Neural cell (in vitro differentiated cells): Measurements from ENCODE around the gene APBA2. TPM values are rescaled to one million over a fixed set of nuclear protein-coding genes. Genes with fewer than 3 reads are reported as not detected.

ENCODE experiments used
- H2AFZ ChIP-seq: fragments of 200-600, 300-800 bp; sonication (generic), shearing (Covaris generic); 2 replicates; pipeline ENCODE4 v1.6.0; 2014; ENCODE audit warnings: low read depth, mild to moderate bottlenecking, antibody characterized with exemption, low read length, moderate library complexity
- H3F3A ChIP-seq: fragments of 200-600 bp; shearing (Covaris generic); 2 replicates; pipeline ENCODE4 v1.6.1; 2016; ENCODE audit warnings: mild to moderate bottlenecking, moderate library complexity, mixed read lengths, antibody characterized with exemption, low read length; ENCODE audit not compliant: insufficient read depth, poor library complexity, severe bottlenecking
- H3K27ac ChIP-seq: fragments of 200-600, 300-800 bp; sonication (generic), shearing (Covaris generic); 2 replicates; pipeline ENCODE4 v1.5.1; 2014; ENCODE audit warnings: mild to moderate bottlenecking, low read length, moderate library complexity
- H3K27me3 ChIP-seq: fragments of 300-800, 200-600 bp; sonication (generic), shearing (Covaris generic); 2 replicates; pipeline ENCODE4 v1.6.0; 2014; ENCODE audit warnings: mild to moderate bottlenecking, low read depth, low read length, moderate library complexity; ENCODE audit not compliant: insufficient read depth
- H3K36me3 ChIP-seq: fragments of 300-800, 200-600 bp; sonication (generic), shearing (Covaris generic); 2 replicates; pipeline ENCODE4 v1.5.1; 2014; ENCODE audit warnings: mild to moderate bottlenecking, antibody characterized with exemption, low read length, moderate library complexity; ENCODE audit not compliant: insufficient read depth
- H3K4me2 ChIP-seq: fragments of 300-800, 200-600 bp; sonication (generic), shearing (Covaris generic); 2 replicates; pipeline ENCODE4 v1.6.0; 2014; ENCODE audit warnings: mild to moderate bottlenecking, low read length
- H3K4me3 ChIP-seq: fragments of 300-800, 200-600 bp; sonication (generic), shearing (Covaris generic); 2 replicates; pipeline ENCODE4 v1.5.1; 2014; ENCODE audit warnings: mild to moderate bottlenecking, low read length, moderate library complexity
- H3K79me2 ChIP-seq: fragments of 200-600 bp; shearing (Covaris generic); replicated peaks from 2 replicates; pipeline ENCODE4 v1.6.0; 2014; ENCODE audit warnings: mild to moderate bottlenecking, low read length, moderate library complexity; ENCODE audit not compliant: insufficient read depth
- H3K9ac ChIP-seq: fragments of 300-800, 200-600 bp; sonication (generic), shearing (Covaris generic); 2 replicates; pipeline ENCODE4 v1.6.1; 2016; ENCODE audit warnings: mild to moderate bottlenecking, low read length, mixed read lengths
- H3K9me2 ChIP-seq: fragments of 200-600 bp; shearing (Covaris generic); 2 replicates; pipeline ENCODE4 v1.6.1; 2016; ENCODE audit warnings: mild to moderate bottlenecking, low read length, mixed read lengths; ENCODE audit not compliant: insufficient read depth
- H3K9me3 ChIP-seq: fragments of 200-600, 300-800 bp; sonication (generic), shearing (Covaris generic); 2 replicates; pipeline ENCODE4 v1.6.1; 2016; ENCODE audit warnings: mild to moderate bottlenecking, mixed run types, low read length, moderate library complexity, mixed read lengths
- H4K20me1 ChIP-seq: fragments of 200-600 bp; shearing (Covaris generic); 2 replicates; pipeline ENCODE4 v1.6.1; 2016; ENCODE audit warnings: mild to moderate bottlenecking, mixed run types; ENCODE audit not compliant: insufficient read depth
- EP300 ChIP-seq: fragments of 450-650 bp; conservative IDR thresholded peaks from 2 replicates; pipeline ENCODE4 v1.6.1; 2014; ENCODE audit warnings: antibody characterized with exemption, mild to moderate bottlenecking, moderate library complexity; ENCODE audit not compliant: poor library complexity, severe bottlenecking
- EZH2 ChIP-seq: fragments of 200-600, 300-800 bp; shearing (Covaris generic), sonication (generic); IDR thresholded peaks from 2 replicates; pipeline ENCODE4 v1.6.1; 2014; ENCODE audit warnings: antibody characterized with exemption, low read length, borderline replicate concordance, mild to moderate bottlenecking; ENCODE audit not compliant: insufficient read depth, poor library complexity, severe bottlenecking
- MXI1 ChIP-seq: fragments of 450-650 bp; conservative IDR thresholded peaks from 2 replicates; pipeline ENCODE4 v1.6.1; 2014; ENCODE audit warnings: antibody characterized with exemption, mild to moderate bottlenecking; ENCODE audit not compliant: poor library complexity, severe bottlenecking
- POLR2AphosphoS5 ChIP-seq: IDR thresholded peaks from 2 replicates; pipeline ENCODE4 v1.6.1; 2012
- RAD21 ChIP-seq: fragments of 450-650 bp; conservative IDR thresholded peaks from 2 replicates; pipeline ENCODE4 v1.6.1; 2014; ENCODE audit warnings: antibody characterized with exemption, mild to moderate bottlenecking, moderate library complexity
- SMC3 ChIP-seq: fragments of 450-650 bp; conservative IDR thresholded peaks from 2 replicates; pipeline ENCODE4 v1.6.1; 2014; ENCODE audit warnings: antibody characterized with exemption, mild to moderate bottlenecking, moderate library complexity; ENCODE audit not compliant: poor library complexity
- TAF1 ChIP-seq: IDR thresholded peaks from 2 replicates; pipeline ENCODE4 v1.6.1; 2012; ENCODE audit warnings: low read depth
- polyA plus RNA-seq: library from polyadenylated mRNA; depleted of rRNA; stranded (reverse); fragments of >200 nt; gene quantifications from 2 replicates; pipeline ENCODE4 v1.2.3, GENCODE V29; 2014
- TF ChIP-seq, protein P1 (sequence below): fragments of 450-650 bp; IDR thresholded peaks from 2 replicates; pipeline ENCODE4 v1.5.1; 2014; ENCODE audit warnings: antibody characterized with exemption, mild to moderate bottlenecking, moderate library complexity; ENCODE audit not compliant: poor library complexity, severe bottlenecking
- TF ChIP-seq, protein P2 (sequence below): IDR thresholded peaks from 2 replicates; pipeline ENCODE4 v1.6.1; 2012; ENCODE audit warnings: borderline replicate concordance

Gene APBA2
- polyA plus RNA-seq, 1 donor from 2014 or later: 134 TPM

DNA sequence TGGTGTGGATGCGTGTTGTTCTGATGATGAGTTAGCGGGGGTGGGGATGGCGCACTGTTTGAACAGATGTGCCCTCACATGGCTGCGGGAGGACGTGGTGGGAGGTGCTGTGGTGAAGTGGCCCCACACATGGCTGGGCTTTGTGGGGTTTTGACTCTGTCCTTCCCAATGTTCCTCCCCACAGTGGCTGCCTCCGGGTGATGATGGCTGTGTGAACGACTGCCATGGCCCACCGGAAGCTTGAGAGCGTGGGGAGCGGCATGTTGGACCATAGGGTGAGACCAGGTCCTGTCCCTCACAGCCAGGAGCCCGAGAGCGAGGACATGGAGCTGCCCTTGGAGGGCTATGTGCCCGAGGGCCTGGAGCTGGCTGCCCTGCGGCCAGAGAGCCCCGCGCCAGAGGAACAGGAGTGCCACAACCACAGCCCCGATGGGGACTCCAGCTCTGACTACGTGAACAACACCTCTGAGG, 167.9 kb downstream of the APBA2 start:
- H3K79me2 ChIP-seq: no peaks in the 10 kb centered on the region
- no peak overlapping the region for H2AFZ ChIP-seq
- no peaks in the 10 kb centered on the region for H3K9me3 ChIP-seq
- TF ChIP-seq POLR2AphosphoS5 (no peak), TAF1 (no peak), MXI1 (no peak), EP300 (no peak), SMC3 (no peak), RAD21 (no peak), EZH2 (no peak)
- TF ChIP-seq, protein P1, sequence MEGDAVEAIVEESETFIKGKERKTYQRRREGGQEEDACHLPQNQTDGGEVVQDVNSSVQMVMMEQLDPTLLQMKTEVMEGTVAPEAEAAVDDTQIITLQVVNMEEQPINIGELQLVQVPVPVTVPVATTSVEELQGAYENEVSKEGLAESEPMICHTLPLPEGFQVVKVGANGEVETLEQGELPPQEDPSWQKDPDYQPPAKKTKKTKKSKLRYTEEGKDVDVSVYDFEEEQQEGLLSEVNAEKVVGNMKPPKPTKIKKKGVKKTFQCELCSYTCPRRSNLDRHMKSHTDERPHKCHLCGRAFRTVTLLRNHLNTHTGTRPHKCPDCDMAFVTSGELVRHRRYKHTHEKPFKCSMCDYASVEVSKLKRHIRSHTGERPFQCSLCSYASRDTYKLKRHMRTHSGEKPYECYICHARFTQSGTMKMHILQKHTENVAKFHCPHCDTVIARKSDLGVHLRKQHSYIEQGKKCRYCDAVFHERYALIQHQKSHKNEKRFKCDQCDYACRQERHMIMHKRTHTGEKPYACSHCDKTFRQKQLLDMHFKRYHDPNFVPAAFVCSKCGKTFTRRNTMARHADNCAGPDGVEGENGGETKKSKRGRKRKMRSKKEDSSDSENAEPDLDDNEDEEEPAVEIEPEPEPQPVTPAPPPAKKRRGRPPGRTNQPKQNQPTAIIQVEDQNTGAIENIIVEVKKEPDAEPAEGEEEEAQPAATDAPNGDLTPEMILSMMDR: no peak
- TF ChIP-seq, protein P2, sequence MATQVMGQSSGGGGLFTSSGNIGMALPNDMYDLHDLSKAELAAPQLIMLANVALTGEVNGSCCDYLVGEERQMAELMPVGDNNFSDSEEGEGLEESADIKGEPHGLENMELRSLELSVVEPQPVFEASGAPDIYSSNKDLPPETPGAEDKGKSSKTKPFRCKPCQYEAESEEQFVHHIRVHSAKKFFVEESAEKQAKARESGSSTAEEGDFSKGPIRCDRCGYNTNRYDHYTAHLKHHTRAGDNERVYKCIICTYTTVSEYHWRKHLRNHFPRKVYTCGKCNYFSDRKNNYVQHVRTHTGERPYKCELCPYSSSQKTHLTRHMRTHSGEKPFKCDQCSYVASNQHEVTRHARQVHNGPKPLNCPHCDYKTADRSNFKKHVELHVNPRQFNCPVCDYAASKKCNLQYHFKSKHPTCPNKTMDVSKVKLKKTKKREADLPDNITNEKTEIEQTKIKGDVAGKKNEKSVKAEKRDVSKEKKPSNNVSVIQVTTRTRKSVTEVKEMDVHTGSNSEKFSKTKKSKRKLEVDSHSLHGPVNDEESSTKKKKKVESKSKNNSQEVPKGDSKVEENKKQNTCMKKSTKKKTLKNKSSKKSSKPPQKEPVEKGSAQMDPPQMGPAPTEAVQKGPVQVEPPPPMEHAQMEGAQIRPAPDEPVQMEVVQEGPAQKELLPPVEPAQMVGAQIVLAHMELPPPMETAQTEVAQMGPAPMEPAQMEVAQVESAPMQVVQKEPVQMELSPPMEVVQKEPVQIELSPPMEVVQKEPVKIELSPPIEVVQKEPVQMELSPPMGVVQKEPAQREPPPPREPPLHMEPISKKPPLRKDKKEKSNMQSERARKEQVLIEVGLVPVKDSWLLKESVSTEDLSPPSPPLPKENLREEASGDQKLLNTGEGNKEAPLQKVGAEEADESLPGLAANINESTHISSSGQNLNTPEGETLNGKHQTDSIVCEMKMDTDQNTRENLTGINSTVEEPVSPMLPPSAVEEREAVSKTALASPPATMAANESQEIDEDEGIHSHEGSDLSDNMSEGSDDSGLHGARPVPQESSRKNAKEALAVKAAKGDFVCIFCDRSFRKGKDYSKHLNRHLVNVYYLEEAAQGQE: no peak
- no peak overlapping the region for H3K4me2 ChIP-seq
- H3K27me3 ChIP-seq: no peaks in the 10 kb centered on the region
- H3K4me3 ChIP-seq: no peak overlapping the region
- H3K36me3 ChIP-seq: no peaks in the 10 kb centered on the region
- H4K20me1 ChIP-seq: no peaks in the 10 kb centered on the region
- no peak overlapping the region for H3K9ac ChIP-seq
- no peak overlapping the region for H3K27ac ChIP-seq
- no peaks in the 10 kb centered on the region for H3F3A ChIP-seq
- no peaks in the 10 kb centered on the region for H3K9me2 ChIP-seq

DNA sequence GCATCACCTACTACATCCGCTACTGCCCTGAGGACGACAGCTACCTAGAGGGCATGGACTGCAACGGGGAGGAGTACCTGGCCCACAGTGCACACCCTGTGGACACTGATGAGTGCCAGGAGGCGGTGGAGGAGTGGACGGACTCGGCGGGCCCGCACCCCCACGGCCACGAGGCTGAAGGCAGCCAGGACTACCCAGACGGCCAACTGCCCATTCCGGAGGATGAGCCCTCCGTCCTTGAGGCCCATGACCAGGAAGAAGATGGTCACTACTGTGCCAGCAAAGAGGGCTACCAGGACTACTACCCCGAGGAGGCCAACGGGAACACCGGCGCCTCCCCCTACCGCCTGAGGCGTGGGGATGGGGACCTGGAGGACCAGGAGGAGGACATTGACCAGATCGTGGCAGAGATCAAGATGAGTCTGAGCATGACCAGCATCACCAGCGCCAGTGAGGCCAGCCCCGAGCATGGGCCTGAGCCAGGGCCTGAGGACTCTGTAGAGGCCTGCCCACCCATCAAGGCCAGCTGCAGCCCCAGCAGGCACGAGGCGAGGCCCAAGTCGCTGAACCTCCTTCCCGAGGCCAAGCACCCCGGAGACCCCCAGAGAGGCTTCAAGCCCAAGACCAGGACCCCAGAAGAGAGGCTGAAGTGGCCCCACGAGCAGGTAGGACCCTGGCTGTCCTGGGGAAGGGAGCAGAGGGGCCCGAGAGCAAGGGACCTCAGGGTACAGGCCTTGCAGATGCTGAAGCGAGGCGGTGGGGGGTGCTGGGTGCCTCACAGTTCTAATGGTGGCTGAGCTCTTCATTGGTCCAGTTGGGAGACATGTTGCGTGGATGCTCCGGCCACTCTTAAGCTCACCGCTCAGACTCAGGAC, 168.6 kb downstream of the APBA2 start:
- Histone ChIP-seq H3K9me2 (no peaks in the 10 kb centered on the region), H3F3A (no peaks in the 10 kb centered on the region), H3K27me3 (no peaks in the 10 kb centered on the region), H3K79me2 (no peaks in the 10 kb centered on the region), H3K9me3 (no peaks in the 10 kb centered on the region), H3K9ac (no peak overlapping the region), H2AFZ (no peak overlapping the region), H3K4me3 (no peak overlapping the region), H3K27ac (no peak overlapping the region), H4K20me1 (no peaks in the 10 kb centered on the region), H3K36me3 (no peaks in the 10 kb centered on the region), H3K4me2 (no peak overlapping the region)
- TF ChIP-seq EP300: no peak
- TF ChIP-seq TAF1: no peak
- no peak for TF ChIP-seq SMC3
- no peak for TF ChIP-seq POLR2AphosphoS5
- TF ChIP-seq, protein P1: no peak
- TF ChIP-seq, protein P2: no peak
- TF ChIP-seq EZH2: no peak
- no peak for TF ChIP-seq RAD21
- no peak for TF ChIP-seq MXI1
